Karpas-422 (cell line): ENCODE measurements around the gene PLPP6. TPM values are rescaled to one million over a fixed set of nuclear protein-coding genes. Genes with fewer than 3 reads are reported as not detected.
"Not testable (repeated sequence)": the region's sequence is repeated elsewhere in the genome, so short reads cannot be mapped to it uniquely, and the experiment has no call there.

Experiments
- DNase-seq: peaks from one replicate; pipeline ENCODE4 v3.0.0-alpha.2; 2015
- H2AFZ ChIP-seq: fragments of 200-600 bp; sonication (generic); 2 replicates; pipeline ENCODE4 v1.6.1; 2014; ENCODE audit warnings: antibody characterized with exemption, low read length, mixed read lengths
- H3K27ac ChIP-seq: fragments of 200-600 bp; sonication (generic); 2 replicates; pipeline ENCODE4 v1.5.1; 2014; ENCODE audit warnings: mild to moderate bottlenecking, low read length, moderate library complexity
- H3K27me3 ChIP-seq: fragments of 200-600 bp; sonication (generic); 2 replicates; pipeline ENCODE4 v1.6.1; 2014; ENCODE audit warnings: low read length, mixed read lengths
- H3K36me3 ChIP-seq: fragments of 200-600 bp; sonication (generic); 2 replicates; pipeline ENCODE4 v1.6.1; 2014; ENCODE audit warnings: low read length, mixed read lengths; ENCODE audit not compliant: insufficient read depth
- H3K4me1 ChIP-seq: fragments of 200-600 bp; sonication (generic); 2 replicates; pipeline ENCODE4 v1.6.1; 2014; ENCODE audit warnings: mild to moderate bottlenecking, low read length, mixed read lengths
- H3K4me2 ChIP-seq: fragments of 200-600 bp; sonication (generic); 2 replicates; pipeline ENCODE4 v1.6.1; 2014; ENCODE audit warnings: low read length, low read depth, mild to moderate bottlenecking; ENCODE audit not compliant: poor library complexity, severe bottlenecking
- H3K4me3 ChIP-seq: fragments of 200-600 bp; sonication (generic); 2 replicates; pipeline ENCODE4 v1.5.1; 2014; ENCODE audit warnings: mild to moderate bottlenecking, antibody characterized with exemption, low read length, mixed read lengths
- H3K79me2 ChIP-seq: fragments of 200-600 bp; sonication (generic); 2 replicates; pipeline ENCODE4 v1.6.1; 2014; ENCODE audit warnings: mild to moderate bottlenecking, low read length, mixed read lengths
- H3K9ac ChIP-seq: fragments of 200-600 bp; sonication (generic); 2 replicates; pipeline ENCODE4 v1.6.0; 2014; ENCODE audit warnings: low read length
- H3K9me2 ChIP-seq: fragments of 200-600 bp; sonication (generic), shearing (Covaris generic); replicated peaks from 2 replicates; pipeline ENCODE4 v1.6.0; 2014; ENCODE audit warnings: mild to moderate bottlenecking, low read length, moderate library complexity; ENCODE audit not compliant: insufficient read depth
- H3K9me3 ChIP-seq: fragments of 300-700, 200-600 bp; sonication (generic); 2 replicates; pipeline ENCODE4 v1.6.1; 2014; ENCODE audit warnings: low read length, mixed read lengths
- H4K20me1 ChIP-seq: fragments of 200-600 bp; sonication (generic); 2 replicates; pipeline ENCODE4 v1.6.1; 2014; ENCODE audit warnings: mild to moderate bottlenecking, antibody characterized with exemption, low read length, low read depth; ENCODE audit not compliant: insufficient read depth
- total RNA-seq: library from RNA; depleted of rRNA; stranded (reverse); fragments of >200 nt; shearing (Covaris generic); gene quantifications from 2 replicates; pipeline ENCODE4 v1.2.3, GENCODE V29; 2014; ENCODE audit warnings: low replicate concordance

PLPP6 gene
- total RNA-seq, 1 experiment from 2014 or later = 13.1 TPM

DNA sequence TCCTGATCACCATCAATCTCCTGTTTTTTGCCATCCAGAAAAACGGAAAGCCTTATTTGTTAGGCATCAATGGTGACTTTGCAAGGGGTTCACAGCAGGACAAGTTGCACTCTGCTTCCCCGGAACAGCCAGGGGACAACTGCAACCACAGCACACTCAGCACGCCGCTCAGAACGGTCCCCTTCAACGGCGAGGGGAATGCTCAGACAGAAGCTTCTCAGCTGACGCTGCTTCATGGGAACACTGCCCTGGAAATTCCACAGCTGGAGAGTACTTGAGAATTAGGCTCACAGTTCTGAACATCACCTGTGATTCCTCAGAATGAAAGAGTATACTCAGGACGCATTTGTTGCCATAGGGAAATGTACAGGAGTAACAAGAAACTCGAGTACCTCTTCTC is 40.1 kb upstream of the PLPP6 start:
- Histone ChIP-seq H3K4me1 (no peaks in the 10 kb centered on the region), H3K9ac (no peak overlapping the region), H2AFZ (no peak overlapping the region), H3K79me2 (no peaks in the 10 kb centered on the region), H3K27ac (no peak overlapping the region), H4K20me1 (no peaks in the 10 kb centered on the region), H3K4me3 (no peak overlapping the region), H3K9me3 (no peaks in the 10 kb centered on the region), H3K9me2 (no peaks in the 10 kb centered on the region), H3K27me3 (no peaks in the 10 kb centered on the region), H3K4me2 (no peak overlapping the region), H3K36me3 (no peaks in the 10 kb centered on the region)
- no peak for DNase-seq

- no peak for DNase-seq
- Histone ChIP-seq H3K9ac (no peak overlapping the region), H4K20me1 (no peaks in the 10 kb centered on the region), H3K9me3 (no peaks in the 10 kb centered on the region), H3K4me2 (no peak overlapping the region), H3K36me3 (no peaks in the 10 kb centered on the region), H3K4me3 (no peak overlapping the region), H3K79me2 (no peaks in the 10 kb centered on the region), H3K9me2 (no peaks in the 10 kb centered on the region), H3K4me1 (no peaks in the 10 kb centered on the region), H3K27me3 (no peaks in the 10 kb centered on the region), H2AFZ (no peak overlapping the region), H3K27ac (no peak overlapping the region)
Measured at GRCh38 chr9:4630836-4631235, 31.3 kb upstream of the PLPP6 start.

DNA sequence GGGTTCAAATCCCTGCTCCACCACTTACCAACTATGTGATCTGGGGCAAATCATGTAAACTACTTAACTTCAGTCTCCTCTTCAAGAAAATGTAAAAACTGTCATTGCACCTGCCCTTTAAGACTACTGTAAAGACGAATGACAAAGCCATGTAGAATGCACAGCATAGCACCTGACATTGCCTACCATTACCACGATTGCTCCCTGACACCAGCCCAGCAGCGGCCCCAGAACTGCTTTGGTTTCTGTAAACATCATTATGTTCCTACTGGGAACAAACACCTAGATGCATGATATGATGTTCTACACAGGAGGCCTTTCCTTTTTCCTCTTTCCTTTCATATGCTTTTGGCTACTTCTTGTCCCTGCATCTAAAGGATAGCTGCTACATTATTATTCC is 23.1 kb upstream of the PLPP6 start:
- H3K27ac ChIP-seq = no peak overlapping the region
- H4K20me1 ChIP-seq = no peaks in the 10 kb centered on the region
- H3K4me2 ChIP-seq = no peak overlapping the region
- H3K4me3 ChIP-seq = no peak overlapping the region
- no peaks in the 10 kb centered on the region for H3K79me2 ChIP-seq
- no peaks in the 10 kb centered on the region for H3K36me3 ChIP-seq
- no peaks in the 10 kb centered on the region for H3K4me1 ChIP-seq
- H3K27me3 ChIP-seq = no peaks in the 10 kb centered on the region
- no peak overlapping the region for H2AFZ ChIP-seq
- H3K9me2 ChIP-seq = no peaks in the 10 kb centered on the region
- H3K9me3 ChIP-seq = no peaks in the 10 kb centered on the region
- H3K9ac ChIP-seq = no peak overlapping the region
- no peak for DNase-seq

DNA sequence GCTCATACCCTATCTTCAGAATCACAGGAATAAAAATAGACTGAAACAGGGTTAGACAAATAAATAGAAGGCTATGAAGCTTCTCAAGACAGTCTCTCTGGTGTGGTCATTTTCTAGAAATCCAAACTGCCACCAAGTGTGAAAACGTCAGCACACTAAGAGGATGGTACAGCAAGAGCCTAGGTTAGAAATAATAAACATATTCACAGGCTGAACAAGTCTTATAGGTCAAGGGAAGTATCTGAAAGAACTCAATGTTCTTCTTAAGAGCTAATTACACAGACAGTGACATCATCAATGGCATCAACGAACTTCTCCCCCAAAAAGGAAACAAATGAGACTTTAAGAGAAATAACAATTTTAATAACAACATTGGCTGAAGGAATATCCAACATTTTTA is 22.7 kb upstream of the PLPP6 start:
- H3K9me2 ChIP-seq = no peaks in the 10 kb centered on the region
- no peak overlapping the region for H3K27ac ChIP-seq
- H3K27me3 ChIP-seq = no peaks in the 10 kb centered on the region
- no peaks in the 10 kb centered on the region for H3K4me1 ChIP-seq
- no peak overlapping the region for H3K4me2 ChIP-seq
- H3K36me3 ChIP-seq = no peaks in the 10 kb centered on the region
- DNase-seq = no peak
- no peak overlapping the region for H3K9ac ChIP-seq
- H3K4me3 ChIP-seq = no peak overlapping the region
- no peaks in the 10 kb centered on the region for H3K9me3 ChIP-seq
- no peaks in the 10 kb centered on the region for H4K20me1 ChIP-seq
- no peaks in the 10 kb centered on the region for H3K79me2 ChIP-seq
- no peak overlapping the region for H2AFZ ChIP-seq

- Histone ChIP-seq H3K79me2 (no peaks in the 10 kb centered on the region), H3K36me3 (no peaks in the 10 kb centered on the region), H3K4me3 (no peak overlapping the region), H3K4me2 (no peak overlapping the region), H3K9me3 (no peaks in the 10 kb centered on the region), H3K9ac (no peak overlapping the region), H4K20me1 (no peaks in the 10 kb centered on the region), H2AFZ (no peak overlapping the region), H3K4me1 (peaks cover 4% of the 10 kb centered on the region), H3K27me3 (no peaks in the 10 kb centered on the region), H3K27ac (no peak overlapping the region), H3K9me2 (no peaks in the 10 kb centered on the region)
- DNase-seq = no peak
Measured at GRCh38 chr9:4640027-4640426, 22.1 kb upstream of the PLPP6 start.

DNA sequence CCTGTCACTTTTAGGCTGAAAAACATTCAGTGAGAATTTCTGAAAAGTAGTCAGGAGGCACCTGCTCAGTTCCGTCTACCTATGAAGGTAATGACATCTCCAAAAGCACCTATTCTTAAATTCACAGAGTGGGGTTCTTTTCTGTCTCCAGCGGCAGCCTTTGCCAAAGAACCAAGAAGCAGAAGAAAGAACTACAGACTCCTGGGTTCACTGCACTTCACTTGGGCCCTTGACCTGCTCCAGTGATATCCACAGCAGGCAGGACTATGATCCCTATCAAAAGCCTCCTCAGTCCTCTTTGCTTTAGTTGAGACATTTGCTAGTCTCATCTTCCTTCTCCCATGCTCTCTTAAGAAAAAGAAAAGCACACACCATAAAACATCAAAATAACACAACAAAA is 19.7 kb upstream of the PLPP6 start:
- Histone ChIP-seq H3K4me2 (no peak overlapping the region), H3K9me2 (no peaks in the 10 kb centered on the region), H3K27me3 (no peaks in the 10 kb centered on the region), H3K9me3 (no peaks in the 10 kb centered on the region), H3K27ac (no peak overlapping the region), H2AFZ (no peak overlapping the region), H3K4me3 (no peak overlapping the region), H3K36me3 (no peaks in the 10 kb centered on the region), H3K79me2 (no peaks in the 10 kb centered on the region), H3K4me1 (peaks cover 4% of the 10 kb centered on the region), H3K9ac (no peak overlapping the region), H4K20me1 (no peaks in the 10 kb centered on the region)
- DNase-seq = no peak

GRCh38 chr9:4654084-4654483 is 8.0 kb upstream of the PLPP6 start:
- Histone ChIP-seq H3K4me2 (no peak overlapping the region), H3K4me3 (no peak overlapping the region), H3K4me1 (no peaks in the 10 kb centered on the region), H3K36me3 (no peaks in the 10 kb centered on the region), H4K20me1 (no peaks in the 10 kb centered on the region), H3K9ac (no peak overlapping the region), H2AFZ (no peak overlapping the region), H3K79me2 (no peaks in the 10 kb centered on the region), H3K9me2 (no peaks in the 10 kb centered on the region), H3K27ac (no peak overlapping the region), H3K9me3 (no peaks in the 10 kb centered on the region), H3K27me3 (no peaks in the 10 kb centered on the region)
- DNase-seq = no peak

DNA sequence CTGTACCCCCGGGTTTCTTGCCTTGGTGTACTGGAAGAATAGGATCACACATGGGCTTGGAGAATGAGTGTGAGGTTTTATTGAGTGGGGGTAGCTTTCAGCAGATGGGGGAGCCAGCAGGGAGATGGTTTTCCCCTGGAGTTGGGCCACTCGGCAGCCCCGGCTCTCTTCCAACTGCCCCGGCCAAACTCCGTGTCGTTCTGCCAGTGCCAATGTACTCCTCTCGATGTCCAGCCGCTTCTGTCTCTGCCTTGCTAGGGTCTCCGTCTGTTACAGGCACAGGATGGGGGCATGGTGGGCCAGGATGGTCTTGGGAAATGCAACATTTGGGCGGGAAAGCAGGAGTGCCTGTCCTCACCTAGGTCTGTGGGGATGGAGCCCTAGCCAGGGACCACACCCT is 7.6 kb upstream of the PLPP6 start:
- H4K20me1 ChIP-seq = no peaks in the 10 kb centered on the region
- H3K9me3 ChIP-seq = no peaks in the 10 kb centered on the region
- H3K9ac ChIP-seq = no peak overlapping the region
- no peaks in the 10 kb centered on the region for H3K27me3 ChIP-seq
- H3K9me2 ChIP-seq = no peaks in the 10 kb centered on the region
- no peaks in the 10 kb centered on the region for H3K79me2 ChIP-seq
- no peak overlapping the region for H2AFZ ChIP-seq
- no peak overlapping the region for H3K27ac ChIP-seq
- H3K36me3 ChIP-seq = no peaks in the 10 kb centered on the region
- H3K4me1 ChIP-seq = no peaks in the 10 kb centered on the region
- no peak overlapping the region for H3K4me2 ChIP-seq
- DNase-seq = no peak
- no peak overlapping the region for H3K4me3 ChIP-seq

DNA sequence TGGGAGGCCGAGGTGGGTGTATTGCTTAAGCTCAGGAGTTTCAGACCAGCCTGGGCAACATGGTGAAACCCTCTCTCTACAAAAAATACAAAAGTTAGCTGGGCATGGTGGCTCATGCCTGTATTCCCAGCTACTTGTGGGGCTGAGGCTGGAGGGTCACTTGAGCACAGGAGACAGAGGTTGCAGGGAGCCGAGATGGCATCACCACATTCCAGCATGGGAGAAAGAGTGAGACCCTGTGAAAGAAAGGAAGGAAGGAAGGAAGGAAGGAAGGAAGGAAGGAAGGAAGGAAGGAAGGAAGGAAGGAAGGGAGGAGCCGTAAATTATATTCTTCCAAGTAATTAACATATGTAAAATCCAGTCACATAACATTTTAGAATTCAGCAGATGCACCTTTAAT is 5.9 kb upstream of the PLPP6 start:
- not testable (repeated sequence) for H3K79me2 ChIP-seq

More for the DNA sequence above, 5.9 kb upstream of the PLPP6 start:
- H3K4me3 ChIP-seq, H3K36me3 ChIP-seq, H3K27me3 ChIP-seq, H3K4me2 ChIP-seq, H3K4me1 ChIP-seq, H3K9me2 ChIP-seq, DNase-seq, H3K9ac ChIP-seq, H2AFZ ChIP-seq, H3K9me3 ChIP-seq, H4K20me1 ChIP-seq, H3K27ac ChIP-seq: not testable (repeated sequence)
